AG08395 (cell line): ENCODE measurements around the gene DEDD2.

Source experiments
- DNase-seq: peaks from one replicate; pipeline ENCODE4 v3.0.0; 2012; ENCODE audit warnings: mixed read lengths, low spot score

DEDD2 gene

GRCh38 chr19:42228641-42229040, 11.2 kb upstream of the DEDD2 start:
- no peak for DNase-seq

GRCh38 chr19:42226886-42227285, 9.4 kb upstream of the DEDD2 start:
- no peak for DNase-seq

- no peak for DNase-seq
Observed at GRCh38 chr19:42225718-42226292, 8.3 kb upstream of the DEDD2 start.

DNA sequence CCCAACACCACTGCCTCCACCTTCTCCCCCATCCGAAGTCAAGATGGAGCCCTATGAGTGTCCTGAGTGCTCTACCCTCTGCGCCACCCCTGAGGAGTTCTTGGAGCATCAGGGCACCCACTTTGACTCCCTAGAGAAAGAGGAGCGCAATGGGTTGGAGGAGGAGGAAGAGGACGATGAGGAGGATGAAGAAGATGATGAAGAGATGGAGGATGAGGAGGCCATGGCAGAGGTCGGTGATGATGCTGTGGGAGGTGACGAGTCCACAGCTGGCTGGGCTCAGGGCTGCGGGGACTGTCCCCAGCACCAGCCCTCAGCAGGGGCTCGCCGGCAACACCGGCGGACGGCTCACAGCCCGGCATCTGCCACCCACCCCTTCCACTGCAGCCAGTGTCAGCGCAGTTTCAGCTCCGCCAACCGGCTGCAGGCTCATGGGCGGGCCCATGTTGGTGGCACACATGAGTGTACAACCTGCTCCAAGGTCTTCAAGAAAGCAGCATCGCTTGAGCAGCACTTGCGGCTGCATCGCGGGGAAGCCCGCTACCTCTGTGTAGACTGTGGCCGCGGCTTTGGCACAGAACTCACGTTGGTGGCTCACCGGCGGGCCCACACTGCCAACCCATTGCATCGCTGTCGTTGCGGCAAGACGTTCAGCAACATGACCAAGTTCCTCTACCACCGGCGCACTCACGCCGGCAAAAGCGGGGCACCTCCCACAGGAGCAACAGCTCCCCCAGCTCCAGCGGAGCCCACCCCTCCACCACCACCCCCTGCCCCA, 7.7 kb upstream of the DEDD2 start:
- no peak for DNase-seq

DNA sequence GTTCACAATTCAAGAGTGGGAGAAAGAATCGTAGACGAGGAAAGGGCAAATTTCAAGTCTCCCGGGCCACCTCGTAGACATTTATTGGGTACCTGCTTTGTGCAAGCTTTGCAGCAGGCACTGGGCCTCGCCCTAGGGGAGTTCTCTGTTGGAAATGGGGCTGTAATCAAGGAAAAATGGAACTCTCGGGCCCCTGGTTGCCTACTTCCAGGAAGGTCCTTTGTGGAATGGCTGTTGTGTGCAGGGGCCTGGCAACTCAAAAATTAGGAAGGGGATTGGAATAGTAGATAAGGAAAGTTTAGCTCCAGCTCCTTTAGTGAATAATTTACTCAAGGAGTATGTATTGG, 3.2 kb upstream of the DEDD2 start:
- no peak for DNase-seq

DNA sequence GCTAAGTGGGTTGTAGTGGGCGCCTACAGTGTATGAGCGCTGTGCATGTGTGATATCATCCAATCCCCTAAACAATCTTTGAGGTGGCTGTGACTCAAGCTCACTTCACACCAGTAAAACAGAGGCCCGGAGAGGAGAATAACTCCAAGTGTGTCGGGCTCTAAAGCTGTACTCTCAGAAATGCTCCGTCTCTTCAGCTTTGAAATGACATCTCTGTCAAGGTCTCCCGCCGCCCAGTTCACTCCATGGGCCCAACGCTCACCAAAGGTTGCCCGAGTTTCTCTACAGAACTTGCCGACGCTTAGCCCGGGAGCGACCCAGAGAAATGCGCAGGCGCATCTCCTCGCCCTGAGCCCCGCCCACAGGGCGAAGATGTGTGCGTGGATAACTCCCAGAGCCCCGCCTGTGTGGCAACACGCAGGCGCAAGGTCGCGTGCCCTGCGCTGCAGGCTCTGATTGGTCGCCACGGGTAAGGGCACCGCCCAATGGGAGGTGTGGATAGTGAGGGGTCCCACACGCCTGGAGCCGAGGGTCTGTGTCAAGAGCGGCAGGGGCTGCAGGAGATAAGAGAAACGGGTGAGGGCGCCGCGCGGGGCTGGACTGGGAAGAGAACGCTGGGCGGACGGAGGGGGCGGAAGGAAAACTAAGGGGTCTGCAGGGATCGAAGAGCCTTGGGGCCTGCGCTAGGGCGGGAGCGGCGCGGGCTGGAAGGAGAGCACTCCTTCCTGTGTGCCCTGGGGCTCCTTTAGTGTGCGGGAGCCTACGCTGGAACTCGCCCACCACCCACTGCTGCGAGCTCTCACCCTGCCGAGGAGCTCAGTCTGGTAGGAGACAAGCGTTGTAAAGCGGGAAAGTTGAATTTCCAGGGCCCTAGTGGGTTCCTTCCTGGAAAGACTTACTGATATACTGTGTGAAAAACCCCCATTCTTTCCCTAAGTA, 2.6 kb upstream of the DEDD2 start, which contains the start of gene ZNF526:
Gene ZNF526, plus strand, starts transcription at position 501 of the 939 bp plus-strand sequence. CDS start 4,092 bp downstream, outside the sequence.
- peak; percentile 100 for DNase-seq

DNA sequence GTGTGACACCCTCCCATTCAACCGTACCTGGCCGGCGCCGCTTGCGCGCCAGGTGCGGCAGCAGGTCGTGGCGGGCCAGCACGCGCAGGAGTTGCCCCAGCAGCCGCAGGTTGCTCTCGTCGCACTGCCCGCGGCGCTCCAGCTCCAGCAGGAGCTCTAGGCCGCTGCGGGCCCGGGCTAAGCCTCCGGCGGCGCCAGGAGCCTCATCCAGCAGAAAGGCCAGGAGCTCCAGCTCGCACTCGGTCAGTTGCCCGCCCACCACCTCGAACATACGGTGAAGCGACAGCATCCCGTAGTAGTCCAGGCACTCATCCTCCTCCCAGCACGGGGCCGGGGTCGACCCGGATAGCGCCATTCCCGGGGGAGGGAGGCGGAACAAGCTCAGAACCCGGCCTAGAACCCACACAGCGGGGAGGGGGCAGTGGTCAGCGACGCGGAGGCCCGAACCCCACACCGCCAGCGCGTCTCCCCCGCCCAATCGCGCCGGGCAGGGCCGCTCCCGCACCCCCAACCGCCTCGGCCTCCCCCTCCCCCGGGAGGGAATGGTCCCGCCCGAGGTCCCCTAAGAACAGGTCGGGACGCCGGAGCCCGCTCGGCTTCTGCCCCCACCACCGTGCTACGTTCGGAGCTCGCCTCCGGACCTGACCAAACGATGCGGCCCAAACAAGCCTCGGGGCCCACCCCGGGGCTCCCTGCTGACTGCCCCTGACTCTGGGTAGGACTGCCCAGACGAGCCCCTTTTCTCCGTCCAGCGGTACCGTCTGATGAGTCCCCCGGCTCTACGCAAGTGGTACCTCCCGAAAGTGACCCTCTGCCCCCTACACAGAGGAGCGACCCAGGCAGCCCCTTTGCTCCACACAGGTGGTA, 591 bp downstream of the DEDD2 start:
- DNase-seq: peak; percentile 31

GRCh38 chr19:42214810-42215485, 2.5 kb downstream of the DEDD2 start:
- no peak for DNase-seq

- no peak for DNase-seq
Observed at GRCh38 chr19:42212886-42213285, 4.6 kb downstream of the DEDD2 start.

DNA sequence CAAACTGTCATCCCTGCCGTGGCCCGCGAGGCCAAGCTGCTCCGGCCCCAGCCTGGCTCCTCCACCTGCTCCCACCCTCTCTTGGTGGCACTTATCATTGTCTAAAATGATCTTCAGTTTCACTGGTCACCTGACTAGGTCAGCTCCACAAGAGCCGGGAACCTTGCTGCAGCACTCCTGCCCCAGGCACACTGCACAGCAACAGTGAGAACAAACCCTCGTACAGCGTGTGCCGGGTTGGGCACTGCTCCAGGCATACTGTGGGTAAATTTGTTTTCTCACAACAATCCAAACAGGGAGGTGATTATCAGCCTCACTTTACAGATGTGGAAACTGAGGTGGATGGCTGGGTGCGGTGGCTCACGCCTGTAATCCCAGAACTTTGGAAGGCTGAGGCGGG, 8.9 kb downstream of the DEDD2 start:
- DNase-seq: no peak

GRCh38 chr19:42207767-42208271, 9.7 kb downstream of the DEDD2 start:
- peak; percentile 88 for DNase-seq

GRCh38 chr19:42206871-42207755, 10.4 kb downstream of the DEDD2 start:
- peak; percentile 67 for DNase-seq

- no peak for DNase-seq
Observed at GRCh38 chr19:42204664-42205063, 12.8 kb downstream of the DEDD2 start.

- DNase-seq: no peak
Observed at GRCh38 chr19:42203700-42204099, 13.8 kb downstream of the DEDD2 start.

- no peak for DNase-seq
Observed at GRCh38 chr19:42202290-42202880, 15.1 kb downstream of the DEDD2 start.

- no peak for DNase-seq
Observed at GRCh38 chr19:42201489-42202289, 15.8 kb downstream of the DEDD2 start.

- DNase-seq: no peak
Observed at GRCh38 chr19:42200116-42200715, 17.3 kb downstream of the DEDD2 start.

DNA sequence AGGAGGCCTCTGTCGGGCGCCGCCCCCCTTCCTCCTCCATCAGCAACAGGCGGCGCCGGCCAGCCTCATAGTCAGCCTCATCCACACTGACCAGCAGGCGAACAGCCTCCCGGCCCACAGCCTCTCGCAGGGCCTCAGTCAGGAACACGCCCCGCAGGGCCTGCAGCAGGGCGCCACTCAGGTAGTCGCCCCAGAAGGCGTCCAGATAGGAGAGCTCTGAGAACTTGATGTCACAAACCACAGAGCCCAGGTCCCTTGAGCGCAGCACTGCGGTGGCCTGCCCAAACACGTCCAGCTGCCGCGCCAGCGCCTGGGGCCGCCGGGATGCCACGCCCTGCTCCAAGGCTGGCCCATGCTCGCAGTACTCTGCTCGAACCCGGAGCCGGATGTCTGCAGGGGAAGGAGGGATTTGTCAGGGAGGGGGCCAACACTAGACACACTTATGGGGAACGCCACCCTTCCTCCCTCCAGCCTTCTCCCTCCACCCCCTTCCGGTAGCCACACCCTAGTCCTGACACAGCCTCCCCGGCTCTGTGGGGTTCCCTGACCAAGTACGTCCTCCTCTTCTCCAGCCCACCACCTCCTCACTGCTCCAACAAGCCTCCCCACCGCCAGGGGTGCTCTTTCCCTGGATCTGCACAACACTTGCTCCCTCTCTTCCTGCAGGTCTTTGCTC, 17.9 kb downstream of the DEDD2 start:
- DNase-seq: no peak
